ENCODE results near the gene EPB41L4A.
"Not testable (repeated sequence)": the region's sequence is repeated elsewhere in the genome, so short reads cannot be mapped to it uniquely, and the experiment has no call there.

EPB41L4A gene

GRCh38 chr5:112434641-112435040 is 15.6 kb upstream of the EPB41L4A start:
- CTCF ChIA-PET = no interaction called here
- POLR2A ChIA-PET = no interaction called here
- DNase-seq (ENCODE audit: extremely low spot score) = no peak
- TF ChIP-seq CTBP1 (IDR thresholded peaks at IDR 0.05; ENCODE audit: borderline replicate concordance) (no peak), ELF4 (IDR thresholded peaks at IDR 0.05) (no peak), SUZ12 (IDR thresholded peaks at IDR 0.05) (no peak), BHLHE40 (IDR thresholded peaks at IDR 0.05; ENCODE audit: borderline replicate concordance) (no peak), LEF1 (IDR thresholded peaks at IDR 0.05; ENCODE audit: borderline replicate concordance) (no peak)

DNA sequence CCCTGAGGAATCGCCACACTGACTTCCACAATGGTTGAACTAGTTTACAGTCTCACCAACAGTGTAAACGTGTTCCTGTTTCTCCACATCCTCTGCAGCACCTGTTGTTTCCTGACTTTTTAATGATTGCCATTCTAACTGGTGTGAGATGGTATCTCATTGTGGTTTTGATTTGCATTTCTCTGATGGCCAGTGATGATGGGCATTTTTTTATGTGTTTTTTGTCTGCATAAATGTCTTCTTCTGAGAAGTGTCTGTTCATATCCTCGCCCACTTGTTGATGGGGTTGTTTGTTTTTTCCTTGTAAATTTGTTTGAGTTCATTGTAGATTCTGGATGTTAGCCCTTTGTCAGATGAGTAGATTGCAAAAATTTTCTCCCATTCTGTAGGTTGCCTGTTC is 7.1 kb upstream of the EPB41L4A start:
- CTCF ChIA-PET; POLR2A ChIA-PET; DNase-seq (ENCODE audit: extremely low spot score): not testable (repeated sequence)

DNA sequence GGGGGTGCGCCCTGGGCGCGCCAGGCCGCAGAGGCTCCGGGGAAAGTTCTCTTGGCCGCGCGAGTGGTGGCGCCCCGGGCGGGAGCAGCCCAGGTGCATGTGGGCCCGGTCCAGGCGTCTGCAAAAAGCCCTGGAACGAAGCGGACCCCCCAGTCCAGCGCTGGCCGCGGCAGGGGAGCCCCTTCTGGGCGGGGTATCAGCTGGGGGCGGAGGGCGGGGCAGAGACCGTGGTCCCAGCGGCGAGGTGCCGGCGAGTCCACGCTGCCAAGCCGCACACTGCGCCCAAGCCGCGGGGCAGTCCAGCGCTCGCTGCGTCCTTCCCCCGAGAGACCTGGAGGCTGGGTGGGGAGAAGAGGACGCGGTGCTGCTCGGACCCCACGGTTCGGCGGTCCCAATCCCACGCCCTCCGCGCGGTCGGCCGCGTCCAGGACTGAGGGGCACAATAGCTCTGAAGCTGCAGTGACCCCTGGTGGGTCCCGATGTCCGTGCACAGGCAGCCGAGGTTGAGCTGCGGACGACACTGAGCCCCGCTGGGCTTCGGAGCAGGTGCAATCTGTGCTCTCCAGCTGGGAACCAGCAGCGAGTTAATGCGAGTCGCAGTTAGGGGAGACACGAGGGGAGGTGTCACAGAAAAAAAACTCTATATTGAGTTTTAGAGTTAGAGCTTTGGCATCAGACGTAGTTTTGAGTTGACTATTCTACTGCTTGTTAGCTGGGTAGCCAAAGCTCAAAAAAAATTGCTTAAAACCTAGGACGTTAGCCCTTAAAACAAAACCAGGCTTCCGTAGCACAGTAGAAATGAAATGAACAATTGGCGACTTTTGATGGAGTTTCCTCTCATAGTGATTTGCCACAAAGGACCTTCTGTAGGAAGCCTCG is 1.1 kb upstream of the EPB41L4A start:
- TF ChIP-seq FOXK2 (IDR thresholded peaks at IDR 0.05) = no peak
- TF ChIP-seq SUZ12 (IDR thresholded peaks at IDR 0.05) = no peak
- no peak for TF ChIP-seq L3MBTL2 (conservative IDR thresholded peaks at IDR 0.05)
- peak; percentile 25; the same call in 1 of the 2 replicates for TF ChIP-seq ARNT (IDR thresholded peaks at IDR 0.05)
- POLR2A ChIA-PET = interaction anchor here (0.5 to 3.9 kb wide), 4 partner anchors 16 to 259 kb away, joined by 3 to 24 read pairs (median 4); no protein-coding TSS in a partner anchor
- CTCF ChIA-PET = interaction anchor here (0.5 to 2.5 kb wide), 25 partner anchors 9 to 556 kb away, joined by 3 to 23 read pairs (median 4); partner anchors contain the start of gene DCP2
- DNase-seq (ENCODE audit: extremely low spot score) = peak; percentile 84

DNA sequence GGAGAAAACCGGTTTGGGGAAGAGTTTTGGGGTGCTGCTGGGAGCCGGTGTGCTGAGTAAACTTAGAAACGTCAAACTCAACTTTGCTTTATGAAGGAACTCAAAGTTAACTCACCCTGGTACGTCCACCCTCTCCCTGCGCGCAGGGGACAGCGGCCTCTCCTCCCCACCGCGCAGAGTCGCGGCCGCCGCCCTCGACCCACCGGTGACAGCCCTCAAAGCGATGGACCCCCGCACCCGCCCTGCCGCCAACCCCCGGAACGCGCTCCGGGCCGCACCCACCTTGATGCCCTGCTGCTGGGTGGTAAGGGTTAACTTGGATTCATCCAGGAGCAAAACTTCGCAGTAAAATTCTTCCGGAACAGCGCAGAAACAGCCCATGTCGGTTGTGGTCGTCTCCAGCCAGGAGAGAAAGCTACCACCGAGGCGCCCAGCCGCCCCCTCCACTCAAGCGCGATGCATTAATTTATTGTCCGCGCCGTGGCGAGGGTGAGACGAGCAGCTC is 366 bp downstream of the EPB41L4A start:
- TF ChIP-seq CTBP1 (IDR thresholded peaks at IDR 0.05; ENCODE audit: borderline replicate concordance) (no peak), ELF4 (IDR thresholded peaks at IDR 0.05) (no peak), LEF1 (IDR thresholded peaks at IDR 0.05; ENCODE audit: borderline replicate concordance) (no peak), BHLHE40 (IDR thresholded peaks at IDR 0.05; ENCODE audit: borderline replicate concordance) (no peak), FOXA1 (IDR thresholded peaks at IDR 0.05) (no peak), NFRKB (IDR thresholded peaks at IDR 0.05) (no peak), HDGF (IDR thresholded peaks at IDR 0.05; ENCODE audit: borderline replicate concordance) (no peak), ZNF384 (IDR thresholded peaks at IDR 0.05) (no peak), SP1 (IDR thresholded peaks at IDR 0.05) (no peak), ARNT (IDR thresholded peaks at IDR 0.05) (no peak), FOXK2 (IDR thresholded peaks at IDR 0.05) (no peak), FOXM1 (IDR thresholded peaks at IDR 0.05; ENCODE audit: borderline replicate concordance) (no peak), L3MBTL2 (conservative IDR thresholded peaks at IDR 0.05) (no peak), TARDBP (IDR thresholded peaks at IDR 0.05) (no peak), SUZ12 (IDR thresholded peaks at IDR 0.05) (no peak)
- TF ChIP-seq, protein P1, sequence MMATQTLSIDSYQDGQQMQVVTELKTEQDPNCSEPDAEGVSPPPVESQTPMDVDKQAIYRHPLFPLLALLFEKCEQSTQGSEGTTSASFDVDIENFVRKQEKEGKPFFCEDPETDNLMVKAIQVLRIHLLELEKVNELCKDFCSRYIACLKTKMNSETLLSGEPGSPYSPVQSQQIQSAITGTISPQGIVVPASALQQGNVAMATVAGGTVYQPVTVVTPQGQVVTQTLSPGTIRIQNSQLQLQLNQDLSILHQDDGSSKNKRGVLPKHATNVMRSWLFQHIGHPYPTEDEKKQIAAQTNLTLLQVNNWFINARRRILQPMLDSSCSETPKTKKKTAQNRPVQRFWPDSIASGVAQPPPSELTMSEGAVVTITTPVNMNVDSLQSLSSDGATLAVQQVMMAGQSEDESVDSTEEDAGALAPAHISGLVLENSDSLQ (IDR thresholded peaks at IDR 0.05) = no peak
- POLR2A ChIA-PET = interaction anchor here (1.1 to 3.9 kb wide), 3 partner anchors 243 to 258 kb away, joined by 3 to 24 read pairs (median 3); no protein-coding TSS in a partner anchor
- DNase-seq (ENCODE audit: extremely low spot score) = no peak
- CTCF ChIA-PET = interaction anchor here (0.8 to 2.5 kb wide), 4 partner anchors 51 to 243 kb away, joined by 3 to 23 read pairs (median 6); no protein-coding TSS in a partner anchor

DNA sequence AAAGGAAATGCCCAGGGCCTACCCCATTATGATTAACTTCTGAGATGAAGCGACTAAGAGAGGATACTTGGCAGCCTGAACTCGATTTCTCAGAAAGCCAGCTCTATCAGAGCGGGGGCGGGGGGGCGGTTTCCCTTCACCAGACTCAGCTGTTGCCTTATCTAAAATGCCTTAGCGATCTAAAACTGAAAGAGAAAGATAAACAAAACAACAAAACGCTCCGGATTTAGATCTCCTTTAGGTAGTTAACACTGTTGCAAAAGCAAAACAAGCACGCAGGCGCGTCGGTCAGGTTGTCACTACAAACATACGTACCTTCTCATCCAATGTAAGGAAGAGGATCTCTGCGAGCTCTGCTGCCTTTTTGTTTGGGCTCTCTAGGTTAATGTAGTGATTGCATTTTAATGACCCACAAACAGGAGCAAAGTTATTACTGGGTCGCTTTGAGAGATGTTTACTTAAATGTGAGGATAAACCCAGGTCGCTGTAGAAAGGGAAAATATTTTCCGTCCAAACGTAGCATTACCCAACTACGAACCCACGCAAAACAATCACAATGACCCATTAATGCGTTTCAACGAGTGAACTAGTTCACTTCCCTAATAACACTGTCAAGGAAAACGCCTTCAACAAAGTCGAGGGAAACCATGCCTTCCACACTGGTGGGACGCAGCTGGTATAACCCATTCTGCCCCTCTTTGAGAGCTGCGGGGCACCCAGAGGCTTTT is 982 bp downstream of the EPB41L4A start:
- ChIA-PET CTCF (interaction anchor here (0.8 to 2.5 kb wide), 2 partner anchors 74 to 207 kb away, joined by 4 to 7 read pairs; no protein-coding TSS in a partner anchor), POLR2A (interaction anchor here (3.9 kb wide), 1 partner anchor 257 kb away, joined by 24 read pairs; no protein-coding TSS in a partner anchor)
- peak; percentile 10 for DNase-seq (ENCODE audit: extremely low spot score)
- TF ChIP-seq LEF1 (IDR thresholded peaks at IDR 0.05; ENCODE audit: borderline replicate concordance) (no peak), HDGF (IDR thresholded peaks at IDR 0.05; ENCODE audit: borderline replicate concordance) (no peak), SP1 (IDR thresholded peaks at IDR 0.05) (no peak), ELF4 (IDR thresholded peaks at IDR 0.05) (no peak), SUZ12 (IDR thresholded peaks at IDR 0.05) (no peak), TARDBP (IDR thresholded peaks at IDR 0.05) (no peak), CTBP1 (IDR thresholded peaks at IDR 0.05; ENCODE audit: borderline replicate concordance) (no peak), FOXK2 (IDR thresholded peaks at IDR 0.05) (no peak), FOXM1 (IDR thresholded peaks at IDR 0.05; ENCODE audit: borderline replicate concordance) (no peak), L3MBTL2 (conservative IDR thresholded peaks at IDR 0.05) (no peak), BHLHE40 (IDR thresholded peaks at IDR 0.05; ENCODE audit: borderline replicate concordance) (no peak), ARNT (IDR thresholded peaks at IDR 0.05) (no peak), FOXA1 (IDR thresholded peaks at IDR 0.05) (no peak), NFRKB (IDR thresholded peaks at IDR 0.05) (no peak), ZNF384 (IDR thresholded peaks at IDR 0.05) (no peak)
- TF ChIP-seq, protein P1 (IDR thresholded peaks at IDR 0.05) = no peak

- no peak for TF ChIP-seq L3MBTL2 (conservative IDR thresholded peaks at IDR 0.05)
- TF ChIP-seq ZNF384 (IDR thresholded peaks at IDR 0.05) = no peak
- TF ChIP-seq HDGF (IDR thresholded peaks at IDR 0.05; ENCODE audit: borderline replicate concordance) = no peak
- no peak for TF ChIP-seq SUZ12 (IDR thresholded peaks at IDR 0.05)
- ChIA-PET POLR2A (no interaction called here), CTCF (no interaction called here)
- no peak for DNase-seq (ENCODE audit: extremely low spot score)
Observed at GRCh38 chr5:112415552-112415951, 3.5 kb downstream of the EPB41L4A start.

Measured in HEK293T (cell line).